Measurements from ENCODE around the gene SMIM24. TPM values are rescaled to one million over a fixed set of nuclear protein-coding genes. Genes with fewer than 3 reads are reported as not detected.

SMIM24 gene
- total and polyA plus RNA-seq, 2 experiments from 2014 or later = 5.0 to 21.5 TPM

- Mint-ChIP-seq H3K4me1 (peaks cover 33% of the 10 kb centered on the region), H3K36me3 (ENCODE audit: low read depth) (peaks cover 12% of the 10 kb centered on the region), H3K27ac (peak overlapping the region; percentile 69), H3K9me3 (no peaks in the 10 kb centered on the region; the same call in 2 of the 3 replicates), H3K4me3 (no peak overlapping the region; the same call in 2 of the 3 replicates), H3K27me3 (ENCODE audit: insufficient read depth, low read depth, poor library complexity) (peaks cover 12% of the 10 kb centered on the region)
- no peak overlapping the region for H3K27ac ChIP-seq (ENCODE audit: low read depth)
- no peak overlapping the region for H2AFZ ChIP-seq
- DNase-seq (ENCODE audit: low spot score) = no peak
- H3K4me1 ChIP-seq (ENCODE audit: insufficient read depth) = peaks cover 24% of the 10 kb centered on the region
- no peak for TF ChIP-seq ZNF331 (CRISPR knock-in tag; IDR thresholded peaks at IDR 0.05; ENCODE audit: low read depth)
- no peaks in the 10 kb centered on the region for H3K27me3 ChIP-seq (ENCODE audit: insufficient read depth)
- no peaks in the 10 kb centered on the region for H3K36me3 ChIP-seq (ENCODE audit: insufficient read depth)
- no peaks in the 10 kb centered on the region for H3K9me2 ChIP-seq (ENCODE audit: insufficient read depth)
- H4K20me1 ChIP-seq (replicated peaks; ENCODE audit: insufficient read depth) = no peaks in the 10 kb centered on the region; the same call in 1 of the 2 replicates
- no peak for ATAC-seq
- H3K4me2 ChIP-seq = no peak overlapping the region
- H3K4me3 ChIP-seq = no peak overlapping the region
- H3K79me2 ChIP-seq (replicated peaks; ENCODE audit: insufficient read depth) = peaks cover 40% of the 10 kb centered on the region
- no peaks in the 10 kb centered on the region for H3F3A ChIP-seq (replicated peaks; ENCODE audit: low read depth)
These were observed 40.8 kb upstream of the SMIM24 start for GRCh38 chr19:3521104-3521445.

GRCh38 chr19:3520166-3521103, 40.1 kb upstream of the SMIM24 start:
- Histone ChIP-seq H3K36me3 (ENCODE audit: insufficient read depth) (no peaks in the 10 kb centered on the region), H3K79me2 (replicated peaks; ENCODE audit: insufficient read depth) (peaks cover 44% of the 10 kb centered on the region), H3K4me3 (no peak overlapping the region), H3F3A (replicated peaks; ENCODE audit: low read depth) (no peaks in the 10 kb centered on the region), H3K27ac (ENCODE audit: low read depth) (no peak overlapping the region), H3K4me1 (ENCODE audit: insufficient read depth) (peaks cover 29% of the 10 kb centered on the region), H2AFZ (no peak overlapping the region), H3K9me2 (ENCODE audit: insufficient read depth) (no peaks in the 10 kb centered on the region), H3K4me2 (no peak overlapping the region), H4K20me1 (replicated peaks; ENCODE audit: insufficient read depth) (no peaks in the 10 kb centered on the region; the same call in 1 of the 2 replicates), H3K27me3 (ENCODE audit: insufficient read depth) (no peaks in the 10 kb centered on the region)
- DNase-seq (ENCODE audit: low spot score) (peak; percentile 62), ATAC-seq (peak; percentile 49)
- no peak overlapping the region; the same call in 2 of the 3 replicates for H3K4me3 Mint-ChIP-seq
- peaks cover 37% of the 10 kb centered on the region for H3K4me1 Mint-ChIP-seq
- H3K27me3 Mint-ChIP-seq (ENCODE audit: insufficient read depth, low read depth, poor library complexity) = peaks cover 14% of the 10 kb centered on the region
- H3K9me3 Mint-ChIP-seq = no peaks in the 10 kb centered on the region; the same call in 2 of the 3 replicates
- peak overlapping the region; percentile 69; the same call in 1 of the 2 replicates for H3K27ac Mint-ChIP-seq
- peaks cover 12% of the 10 kb centered on the region for H3K36me3 Mint-ChIP-seq (ENCODE audit: low read depth)
- no peak for TF ChIP-seq ZNF462 (CRISPR knock-in tag; IDR thresholded peaks at IDR 0.05)
- TF ChIP-seq CTCF (conservative IDR thresholded peaks at IDR 0.05; ENCODE audit: low read depth in 2 of 2) = peak; percentile 23 to 40; a peak in 1 of 4 replicates

Data from GM23338 (cell line).